Stimulated activated CD8-positive, alpha-beta memory T cell treated with anti-CD3 and anti-CD28 coated beads, Interleukin-4, amount 100 ng/mL, for 24 hours (primary cell): ENCODE results near the gene CEP20.
"Not testable (repeated sequence)": the region's sequence is repeated elsewhere in the genome, so short reads cannot be mapped to it uniquely, and the experiment has no call there.

Source experiments
- DNase-seq: peaks from one replicate; pipeline ENCODE4 v3.0.0-alpha.2; 2020; ENCODE audit warnings: low read depth

Gene CEP20

DNA sequence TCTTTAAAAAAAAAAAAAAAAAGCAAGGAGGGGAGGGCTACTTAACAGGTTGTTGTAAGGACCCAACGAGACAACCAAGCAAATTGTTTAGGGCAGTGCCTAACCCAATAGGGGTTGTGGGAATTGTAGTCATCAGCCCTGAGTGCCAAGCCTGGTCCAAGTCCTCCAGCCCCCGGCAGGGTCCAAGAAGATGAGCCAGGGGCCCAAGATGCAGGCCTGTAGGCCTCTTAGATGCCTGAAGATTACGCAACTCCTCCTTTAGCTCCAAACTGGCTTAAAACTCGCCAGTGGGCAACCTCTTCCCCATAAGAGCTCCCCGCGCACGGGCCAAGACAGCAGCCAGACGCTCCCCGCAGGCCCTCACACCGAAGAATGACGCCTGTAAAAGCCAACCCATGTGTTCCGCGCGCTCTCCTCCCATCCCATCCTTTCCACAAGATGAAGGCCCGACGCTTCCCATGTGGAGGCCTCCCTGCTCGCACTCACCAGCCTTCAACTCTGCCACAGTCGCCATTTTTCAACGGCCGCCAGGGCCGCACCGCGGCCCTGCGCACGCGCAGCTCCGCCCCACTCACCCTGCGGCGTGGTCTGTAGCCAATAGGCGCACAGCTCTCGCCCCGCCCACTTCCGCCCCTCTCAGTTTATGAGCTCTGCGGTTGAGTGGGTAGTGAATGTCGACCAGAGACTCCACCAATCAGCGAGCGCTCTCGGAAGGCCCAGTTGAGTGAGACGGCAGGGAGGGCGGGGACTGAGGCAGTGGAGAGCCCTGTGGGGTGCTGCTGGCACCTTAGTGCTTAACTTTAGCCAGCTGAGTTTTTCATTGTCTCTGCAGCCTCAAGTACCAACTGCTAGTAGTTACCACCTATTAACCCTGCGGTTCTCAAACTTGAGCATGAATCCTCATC is at the start of gene CEP20:
Gene CEP20 (minus strand): TSS at position 532 of the 905 bp plus-strand sequence. CDS start 18 bp downstream, at position 514.
- DNase-seq: peak; percentile 100

- DNase-seq: not testable (repeated sequence)
Observed at GRCh38 chr16:15936809-15937208, 48.4 kb upstream of the CEP20 start.

DNA sequence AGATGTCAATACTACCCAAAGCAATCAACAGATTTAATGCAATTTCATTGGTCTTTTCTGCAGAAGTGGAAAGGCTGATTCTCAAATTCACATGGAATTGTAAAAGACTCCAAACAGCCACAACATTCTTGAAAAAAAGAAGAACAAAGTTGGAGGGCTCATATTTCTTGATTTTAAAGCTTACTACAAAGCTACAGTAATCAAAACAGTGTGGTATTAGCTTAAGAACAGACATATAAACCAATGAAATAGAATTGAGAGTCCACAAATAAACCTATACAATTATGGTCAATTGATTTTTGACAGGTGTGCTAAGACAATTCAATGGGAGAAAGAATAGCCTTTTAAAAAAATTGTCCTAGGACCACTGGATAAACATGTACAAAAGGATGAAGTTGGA is 46.6 kb upstream of the CEP20 start:
- DNase-seq: no peak

GRCh38 chr16:15933781-15934180 is 45.4 kb upstream of the CEP20 start:
- no peak for DNase-seq

GRCh38 chr16:15932939-15933338 is 44.5 kb upstream of the CEP20 start:
- DNase-seq: no peak

DNA sequence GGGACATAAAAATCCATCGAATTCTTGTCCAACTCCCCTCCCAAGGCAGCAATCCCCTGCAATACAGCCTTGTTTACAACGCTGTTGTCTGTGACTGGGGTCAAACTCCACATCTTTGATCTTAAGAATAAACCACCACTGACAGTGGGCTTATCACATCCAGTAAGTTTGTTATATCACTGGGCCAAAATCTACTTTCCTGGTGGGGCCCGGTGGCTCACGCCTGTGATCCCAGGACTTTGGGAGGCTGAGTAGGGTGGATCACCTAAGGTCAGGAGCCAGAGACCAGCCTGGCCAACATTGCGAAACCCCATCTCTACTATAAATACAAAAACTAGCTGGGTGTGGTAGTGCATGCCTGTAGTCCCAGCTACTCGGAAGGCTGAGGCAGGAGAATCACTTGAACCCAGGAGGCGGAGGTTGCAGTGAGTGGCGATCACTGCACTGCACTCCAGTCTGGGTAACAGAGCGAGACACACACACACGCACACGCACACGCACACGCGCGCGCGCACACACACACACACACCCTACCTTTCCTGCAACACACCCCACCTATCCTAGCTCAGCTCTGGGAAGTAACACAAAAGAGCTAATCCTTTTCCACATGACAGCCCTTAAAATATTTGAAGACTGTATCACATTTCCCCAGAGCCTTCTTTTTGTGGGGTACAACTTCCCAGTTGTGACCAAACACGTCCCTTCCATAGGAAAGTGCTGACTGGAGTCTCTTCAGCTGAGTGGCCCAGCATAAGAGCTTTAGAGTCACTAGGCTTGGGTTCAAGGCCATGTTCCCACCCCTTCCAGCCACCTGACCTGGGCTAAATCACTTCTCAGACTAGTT is 40.1 kb upstream of the CEP20 start:
- no peak for DNase-seq

DNA sequence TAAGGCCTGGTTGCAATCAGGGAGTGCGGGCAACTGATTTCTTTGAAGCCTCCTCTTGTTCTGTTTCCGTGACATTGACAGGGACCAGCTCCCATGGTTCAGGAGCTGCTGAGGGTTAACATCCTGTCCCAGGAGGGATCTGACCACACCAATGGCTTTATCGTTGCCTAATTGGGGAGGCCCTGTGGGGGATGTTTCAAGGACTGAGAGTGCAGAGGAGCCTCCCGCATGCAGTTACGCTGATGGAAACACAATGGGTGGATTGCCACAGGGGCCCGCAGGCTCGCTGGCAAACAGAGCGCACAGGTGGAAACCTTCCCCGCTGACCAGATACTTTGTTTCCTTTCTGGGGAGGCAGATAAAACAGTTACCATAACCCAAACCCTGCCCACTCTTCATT is 37.2 kb upstream of the CEP20 start:
- DNase-seq: no peak

GRCh38 chr16:15924996-15925395 is 36.6 kb upstream of the CEP20 start:
- DNase-seq: no peak

DNA sequence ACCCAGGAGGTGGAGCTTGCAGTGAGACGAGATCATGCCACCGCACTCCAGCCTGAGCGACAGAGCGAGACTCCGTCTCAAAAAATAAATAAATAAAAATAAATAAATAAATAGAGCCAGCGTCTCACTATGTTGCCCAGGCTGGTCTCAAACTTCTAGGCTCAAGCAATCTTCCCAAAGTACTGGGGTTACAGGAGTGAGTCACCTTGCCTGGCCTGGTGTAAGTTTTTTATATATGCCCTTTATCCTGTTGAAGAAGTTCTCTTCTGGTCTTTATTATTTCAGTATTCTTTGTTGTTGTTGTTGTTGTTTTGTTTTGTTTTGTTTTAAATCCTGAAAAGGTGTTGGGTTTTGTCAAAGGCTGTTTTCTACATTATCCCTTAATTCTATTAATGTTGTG is 30.9 kb upstream of the CEP20 start:
- no peak for DNase-seq

DNA sequence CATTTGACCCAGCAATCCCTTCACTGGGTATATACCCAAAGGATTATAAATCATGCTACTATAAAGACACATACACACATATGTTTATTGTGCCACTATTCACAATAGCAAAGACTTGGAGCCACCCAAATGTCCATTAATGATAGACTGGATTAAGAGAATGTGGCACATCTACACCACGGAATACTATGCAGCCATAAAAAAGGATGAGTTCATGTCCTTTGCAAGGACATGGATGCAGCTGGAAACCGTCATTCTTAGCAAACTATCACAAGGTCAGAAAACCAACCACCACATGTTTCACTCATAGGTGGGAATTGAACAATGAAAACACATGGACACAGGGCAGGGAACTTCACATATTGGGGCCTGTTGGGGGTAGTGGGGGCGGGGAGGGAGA is 29.9 kb upstream of the CEP20 start:
- DNase-seq: not testable (repeated sequence)

- DNase-seq: no peak
Observed at GRCh38 chr16:15916323-15916722, 27.9 kb upstream of the CEP20 start.

DNA sequence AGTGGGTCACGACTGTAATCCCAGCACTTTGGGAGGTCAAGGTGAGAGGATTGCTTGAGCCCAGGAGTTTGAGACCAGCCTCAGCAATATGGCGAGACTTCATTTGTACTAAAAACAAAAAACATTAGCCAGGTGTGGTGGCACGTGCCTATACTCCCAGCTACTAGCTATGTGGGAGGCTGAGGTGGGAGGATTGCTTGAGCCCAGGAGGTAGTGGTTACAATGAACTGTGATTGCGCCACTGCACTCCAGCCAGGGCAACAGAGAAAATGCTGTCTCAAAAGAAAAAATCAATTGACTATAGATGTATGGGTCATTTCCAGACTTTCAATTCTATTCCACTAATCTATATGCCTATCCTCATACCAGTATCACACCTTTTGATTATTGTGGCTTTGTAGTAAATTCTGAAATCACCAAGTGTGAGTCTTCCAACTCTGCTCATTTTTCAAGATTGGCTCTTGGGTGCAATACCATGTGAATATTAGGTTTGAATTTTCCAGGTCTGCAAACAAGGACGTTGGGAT is 27.2 kb upstream of the CEP20 start:
- DNase-seq: no peak

DNA sequence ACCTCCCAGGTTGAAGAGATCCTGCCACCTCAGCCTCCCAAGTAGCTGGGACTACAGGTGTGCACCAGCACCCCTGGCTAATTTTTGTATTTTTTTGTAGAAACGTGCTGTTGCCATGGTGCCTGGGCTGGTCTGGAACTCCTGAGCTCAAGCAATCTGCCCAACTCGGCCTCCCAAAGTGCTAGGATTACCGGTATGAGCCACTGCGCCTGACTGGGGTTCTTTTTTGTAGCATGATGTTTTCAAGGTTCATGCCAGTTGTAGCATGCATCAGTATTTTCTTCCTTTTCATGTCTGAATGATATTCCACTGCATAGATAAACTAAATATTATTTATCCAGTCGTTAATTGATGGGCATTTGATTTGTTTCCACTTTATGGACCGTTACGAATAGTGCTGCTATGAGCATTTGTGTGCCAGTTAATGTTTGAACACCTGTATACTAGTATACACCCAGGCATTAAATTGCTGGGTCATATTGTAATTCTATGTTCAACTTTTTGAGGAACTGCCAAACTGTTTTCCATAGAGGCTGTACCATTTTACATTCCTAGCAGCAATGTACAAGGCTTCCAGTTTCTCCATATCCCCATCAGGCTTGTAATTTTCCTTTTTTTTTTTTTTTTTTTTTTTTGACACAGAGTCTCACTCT is 24.8 kb upstream of the CEP20 start:
- DNase-seq: no peak

- DNase-seq: no peak
Observed at GRCh38 chr16:15911198-15911597, 22.8 kb upstream of the CEP20 start.

DNA sequence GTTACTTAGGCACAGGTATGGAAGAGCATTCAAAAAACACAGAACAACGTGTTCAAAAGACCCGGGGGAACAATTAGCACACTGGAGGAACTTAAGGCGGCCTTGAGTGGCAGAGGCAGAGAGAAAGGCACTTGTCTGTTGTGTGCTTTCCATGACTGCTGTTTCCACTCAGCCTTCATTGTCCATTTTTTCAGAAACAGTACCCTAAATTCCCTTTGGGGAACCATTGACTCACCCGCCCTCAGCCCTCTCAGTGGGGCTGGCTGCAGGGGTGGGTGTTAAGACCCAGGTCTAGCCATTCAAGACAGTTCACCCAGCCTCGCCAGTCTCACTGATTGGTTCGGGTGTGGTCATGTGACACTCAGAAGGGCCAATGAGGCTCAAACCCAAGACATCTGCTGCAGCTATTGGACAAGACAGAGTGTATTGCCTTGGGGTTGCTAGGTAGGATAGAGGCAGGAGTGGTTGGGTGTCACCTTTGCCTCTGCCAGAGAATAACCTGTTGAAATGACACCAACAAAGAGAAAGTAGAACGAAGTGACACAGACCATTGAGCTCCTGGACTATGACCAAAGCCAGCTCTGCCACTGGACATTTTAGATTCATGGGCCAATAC is 19.6 kb upstream of the CEP20 start:
- no peak for DNase-seq

DNA sequence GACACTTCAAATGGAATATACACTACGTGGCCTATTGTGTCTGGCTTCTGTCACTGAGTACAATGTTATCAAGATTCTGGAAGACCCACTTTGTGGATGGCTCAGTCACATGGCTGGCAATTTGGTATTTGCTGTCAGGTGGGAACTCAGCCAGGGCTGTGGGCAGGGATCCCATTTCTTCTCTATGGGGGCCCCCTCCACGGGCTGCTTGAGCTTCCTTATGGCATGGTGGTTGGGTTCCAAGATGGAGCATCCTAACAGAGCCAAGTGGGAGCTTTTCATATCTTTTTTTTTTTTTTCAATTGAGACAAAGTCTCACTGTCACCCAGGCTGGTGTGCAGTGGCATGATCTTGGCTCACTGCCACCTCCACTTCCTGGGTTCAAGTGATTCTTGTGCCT is 18.0 kb upstream of the CEP20 start:
- no peak for DNase-seq

GRCh38 chr16:15903960-15904359 is 15.6 kb upstream of the CEP20 start:
- DNase-seq: no peak

GRCh38 chr16:15900901-15901500 is 12.6 kb upstream of the CEP20 start:
- no peak for DNase-seq

GRCh38 chr16:15900357-15900756 is 12.0 kb upstream of the CEP20 start:
- DNase-seq: no peak

DNA sequence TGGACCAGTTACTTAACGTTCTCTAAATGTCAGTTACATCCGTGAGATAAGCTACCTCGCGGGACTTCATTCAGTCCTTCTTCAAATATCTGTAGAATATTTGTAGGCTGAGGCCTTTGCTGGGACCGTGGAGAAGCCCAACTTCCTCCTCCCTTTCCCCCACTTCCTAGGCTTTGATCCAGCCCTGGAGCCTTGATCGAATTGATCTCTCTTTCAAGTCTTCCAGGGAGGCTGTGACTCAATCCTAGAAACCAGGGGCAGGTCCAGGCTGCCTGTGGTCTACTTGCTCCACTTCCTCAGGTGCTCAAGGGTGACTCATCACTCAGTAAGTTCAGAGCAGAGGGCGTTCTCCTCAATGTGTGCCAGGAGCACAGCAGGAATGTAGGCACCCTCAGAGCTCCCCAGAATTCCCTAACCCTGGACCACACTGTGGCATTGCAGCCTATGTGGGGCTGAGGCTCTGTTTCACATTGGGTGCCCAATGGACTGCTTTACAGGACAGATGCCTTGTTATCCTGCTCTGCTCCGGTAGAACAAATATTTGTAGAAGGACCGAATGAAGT is 11.2 kb upstream of the CEP20 start:
- DNase-seq: no peak

GRCh38 chr16:15898654-15899053 is 10.3 kb upstream of the CEP20 start:
- DNase-seq: no peak
